Retina (tissue), 1 donor: Measurements from ENCODE around the gene ATM.

Experiments used
- DNase-seq: peaks from one replicate; pipeline ENCODE4 v3.0.0-alpha.2; 2016

Gene ATM

GRCh38 chr11:108222574-108223347, at the start of gene ATM, which contains the start of gene NPAT:
TSS of gene ATM (plus strand) at chr11:108223067. CDS start at chr11:108227625, 4,558 bp downstream.
TSS of gene NPAT (minus strand) at chr11:108222638. CDS start at chr11:108222536, 102 bp downstream.
- DNase-seq, result peak; percentile 98

GRCh38 chr11:108177570-108177969, 45.3 kb upstream of the ATM start:
- no peak for DNase-seq

GRCh38 chr11:108193725-108194124, 29.1 kb upstream of the ATM start:
- DNase-seq, result no peak

- no peak for DNase-seq
Observed at GRCh38 chr11:108196901-108197300, 26.0 kb upstream of the ATM start.

GRCh38 chr11:108197351-108197750, 25.5 kb upstream of the ATM start:
- no peak for DNase-seq

- no peak for DNase-seq
Observed at GRCh38 chr11:108198833-108199232, 24.0 kb upstream of the ATM start.

- no peak for DNase-seq
Observed at GRCh38 chr11:108199446-108200321, 23.2 kb upstream of the ATM start.

GRCh38 chr11:108203075-108203474, 19.8 kb upstream of the ATM start:
- no peak for DNase-seq

- no peak for DNase-seq
Observed at GRCh38 chr11:108204376-108204775, 18.5 kb upstream of the ATM start.

GRCh38 chr11:108204929-108205499, 17.9 kb upstream of the ATM start:
- no peak for DNase-seq

GRCh38 chr11:108206171-108206570, 16.7 kb upstream of the ATM start:
- no peak for DNase-seq

- no peak for DNase-seq
Observed at GRCh38 chr11:108206969-108207682, 15.7 kb upstream of the ATM start.

- no peak for DNase-seq
Observed at GRCh38 chr11:108207683-108208060, 15.2 kb upstream of the ATM start.

- no peak for DNase-seq
Observed at GRCh38 chr11:108210441-108210840, 12.4 kb upstream of the ATM start.

GRCh38 chr11:108213784-108214183, 9.1 kb upstream of the ATM start:
- no peak for DNase-seq

- no peak for DNase-seq
Observed at GRCh38 chr11:108216988-108217387, 5.9 kb upstream of the ATM start.

GRCh38 chr11:108218455-108218854, 4.4 kb upstream of the ATM start:
- no peak for DNase-seq

GRCh38 chr11:108218912-108219783, 3.7 kb upstream of the ATM start:
- no peak for DNase-seq

- DNase-seq, result no peak
Observed at GRCh38 chr11:108220721-108221336, 2.0 kb upstream of the ATM start.

- peak; percentile 3 for DNase-seq
Observed at GRCh38 chr11:108221371-108221770, 1.5 kb upstream of the ATM start.

- no peak for DNase-seq
Observed at GRCh38 chr11:108221911-108222573, 825 bp upstream of the ATM start.
